ENCODE results near the gene ABO. TPM values are rescaled to one million over a fixed set of nuclear protein-coding genes. Genes with fewer than 3 reads are reported as not detected.

Gene ABO
- total RNA-seq, 2 donors from 2014 or later = 0.14 to 0.21 TPM

GRCh38 chr9:133280392-133280791, 5.4 kb upstream of the ABO start:
- Histone ChIP-seq H3K36me3 (no peaks in the 10 kb centered on the region), H3K9me3 (no peaks in the 10 kb centered on the region), H3K27me3 (replicated peaks; ENCODE audit: insufficient read depth) (no peaks in the 10 kb centered on the region), H3K4me3 (no peak overlapping the region), H3K4me1 (ENCODE audit: control insufficient read depth in 1 of 2, low read depth in 2 of 2) (peaks cover 0 to 4% of the 10 kb centered on the region in 2 donors), H3K27ac (no peak overlapping the region)
- no peak for ATAC-seq (ENCODE audit: insufficient number of reproducible peaks, low FRiP score, low read depth)
- TF ChIP-seq CTCF (IDR thresholded peaks at IDR 0.05) = no peak
- no peak for DNase-seq (ENCODE audit: low spot score)

GRCh38 chr9:133278161-133279114, 3.4 kb upstream of the ABO start:
- DNase-seq (ENCODE audit: low spot score) = no peak
- Histone ChIP-seq H3K27me3 (replicated peaks; ENCODE audit: insufficient read depth) (no peaks in the 10 kb centered on the region), H3K36me3 (no peaks in the 10 kb centered on the region), H3K9me3 (no peaks in the 10 kb centered on the region), H3K4me3 (no peak overlapping the region), H3K4me1 (ENCODE audit: control insufficient read depth in 1 of 2, low read depth in 2 of 2) (peaks cover 0 to 4% of the 10 kb centered on the region in 2 donors), H3K27ac (no peak overlapping the region)
- ATAC-seq (ENCODE audit: insufficient number of reproducible peaks, low FRiP score, low read depth) = no peak
- no peak for TF ChIP-seq CTCF (IDR thresholded peaks at IDR 0.05)

GRCh38 chr9:133277467-133277866, 2.5 kb upstream of the ABO start:
- Histone ChIP-seq H3K27ac (no peak overlapping the region), H3K36me3 (no peaks in the 10 kb centered on the region), H3K4me1 (ENCODE audit: control insufficient read depth in 1 of 2, low read depth in 2 of 2) (peaks cover 0 to 4% of the 10 kb centered on the region in 2 donors), H3K9me3 (no peaks in the 10 kb centered on the region), H3K27me3 (replicated peaks; ENCODE audit: insufficient read depth) (no peaks in the 10 kb centered on the region), H3K4me3 (no peak overlapping the region)
- no peak for DNase-seq (ENCODE audit: low spot score)
- TF ChIP-seq CTCF (IDR thresholded peaks at IDR 0.05) = no peak
- ATAC-seq (ENCODE audit: insufficient number of reproducible peaks, low FRiP score, low read depth) = no peak

- no peak for TF ChIP-seq CTCF (IDR thresholded peaks at IDR 0.05)
- DNase-seq (ENCODE audit: low spot score) (no peak), ATAC-seq (ENCODE audit: insufficient number of reproducible peaks, low FRiP score, low read depth) (no peak)
- H3K4me3 ChIP-seq = no peak overlapping the region
- H3K9me3 ChIP-seq = no peaks in the 10 kb centered on the region
- H3K36me3 ChIP-seq = no peaks in the 10 kb centered on the region
- H3K4me1 ChIP-seq (ENCODE audit: control insufficient read depth in 1 of 2, low read depth in 2 of 2) = peaks cover 0 to 4% of the 10 kb centered on the region in 2 donors
- H3K27me3 ChIP-seq (replicated peaks; ENCODE audit: insufficient read depth) = no peaks in the 10 kb centered on the region
- no peak overlapping the region for H3K27ac ChIP-seq
Measured at GRCh38 chr9:133276923-133277322, 1.9 kb upstream of the ABO start.

- DNase-seq (ENCODE audit: low spot score) (no peak), ATAC-seq (ENCODE audit: insufficient number of reproducible peaks, low FRiP score, low read depth) (no peak)
- no peaks in the 10 kb centered on the region for H3K27me3 ChIP-seq (replicated peaks; ENCODE audit: insufficient read depth)
- H3K27ac ChIP-seq = no peak overlapping the region
- peaks cover 0 to 4% of the 10 kb centered on the region in 2 donors for H3K4me1 ChIP-seq (ENCODE audit: control insufficient read depth in 1 of 2, low read depth in 2 of 2)
- no peaks in the 10 kb centered on the region for H3K36me3 ChIP-seq
- TF ChIP-seq CTCF (IDR thresholded peaks at IDR 0.05) = no peak
- H3K9me3 ChIP-seq = no peaks in the 10 kb centered on the region
- peak overlapping the region; percentile 53 for H3K4me3 ChIP-seq
Measured at GRCh38 chr9:133276001-133276884, 1.2 kb upstream of the ABO start.
